GM10266 (cell line): ENCODE results near the gene LCA5.
"Not testable (repeated sequence)": the region's sequence is repeated elsewhere in the genome, so short reads cannot be mapped to it uniquely, and the experiment has no call there.

ENCODE experiments used
- DNase-seq: peaks from one replicate; pipeline ENCODE4 v3.0.0; 2012; ENCODE audit errors: extremely low spot score
- CTCF ChIP-seq: IDR thresholded peaks from 2 replicates; pipeline ENCODE4 v1.5.1; 2012; ENCODE audit warnings: mild to moderate bottlenecking, low read depth; ENCODE audit not compliant: control insufficient read depth, insufficient read depth; ENCODE audit errors: missing control alignments

Gene LCA5

GRCh38 chr6:79538106-79538971 lies 1.1 kb upstream of the LCA5 start:
- no peak for DNase-seq
- TF ChIP-seq CTCF: no peak

- TF ChIP-seq CTCF: no peak
- DNase-seq: peak; percentile 7
These were observed 661 bp downstream of the LCA5 start for GRCh38 chr6:79536585-79536953.

DNA sequence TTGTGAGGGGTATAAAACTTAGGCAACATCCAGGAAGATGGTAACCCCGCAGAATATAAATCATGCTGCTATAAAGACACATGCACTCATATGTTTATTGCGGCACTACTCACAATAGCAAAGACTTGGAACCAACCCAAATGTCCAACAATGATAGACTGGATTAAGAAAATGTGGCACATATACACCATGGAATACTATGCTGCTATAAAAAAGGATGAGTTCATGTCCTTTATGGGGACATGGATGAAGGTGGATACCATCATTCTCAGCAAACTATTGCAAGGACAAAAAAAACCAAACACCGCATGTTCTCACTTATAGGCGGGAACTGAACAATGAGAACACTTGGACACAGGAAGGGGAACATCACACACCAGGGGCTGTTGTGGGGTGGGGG lies 7.7 kb downstream of the LCA5 start:
- not testable (repeated sequence) for DNase-seq

DNA sequence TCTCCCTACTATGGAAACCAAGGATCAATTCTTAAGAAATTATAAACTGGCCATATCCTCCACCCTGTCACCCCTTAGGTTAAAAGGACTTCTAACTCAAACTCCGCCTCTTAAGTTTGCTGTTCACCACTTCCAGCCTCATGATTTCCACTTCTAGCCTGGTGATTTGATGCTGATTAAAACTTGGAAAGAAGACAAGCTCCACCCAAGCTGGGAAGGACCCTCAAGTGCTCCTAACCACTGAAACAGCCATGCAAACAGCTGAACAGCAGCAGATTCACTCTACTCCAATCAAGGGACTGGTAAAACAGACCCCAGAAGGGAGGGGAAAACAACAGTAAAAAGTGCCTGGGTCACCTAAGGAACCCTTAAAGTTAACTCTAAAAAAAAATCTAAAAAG lies 10.3 kb downstream of the LCA5 start:
- DNase-seq: no peak
- no peak for TF ChIP-seq CTCF

DNA sequence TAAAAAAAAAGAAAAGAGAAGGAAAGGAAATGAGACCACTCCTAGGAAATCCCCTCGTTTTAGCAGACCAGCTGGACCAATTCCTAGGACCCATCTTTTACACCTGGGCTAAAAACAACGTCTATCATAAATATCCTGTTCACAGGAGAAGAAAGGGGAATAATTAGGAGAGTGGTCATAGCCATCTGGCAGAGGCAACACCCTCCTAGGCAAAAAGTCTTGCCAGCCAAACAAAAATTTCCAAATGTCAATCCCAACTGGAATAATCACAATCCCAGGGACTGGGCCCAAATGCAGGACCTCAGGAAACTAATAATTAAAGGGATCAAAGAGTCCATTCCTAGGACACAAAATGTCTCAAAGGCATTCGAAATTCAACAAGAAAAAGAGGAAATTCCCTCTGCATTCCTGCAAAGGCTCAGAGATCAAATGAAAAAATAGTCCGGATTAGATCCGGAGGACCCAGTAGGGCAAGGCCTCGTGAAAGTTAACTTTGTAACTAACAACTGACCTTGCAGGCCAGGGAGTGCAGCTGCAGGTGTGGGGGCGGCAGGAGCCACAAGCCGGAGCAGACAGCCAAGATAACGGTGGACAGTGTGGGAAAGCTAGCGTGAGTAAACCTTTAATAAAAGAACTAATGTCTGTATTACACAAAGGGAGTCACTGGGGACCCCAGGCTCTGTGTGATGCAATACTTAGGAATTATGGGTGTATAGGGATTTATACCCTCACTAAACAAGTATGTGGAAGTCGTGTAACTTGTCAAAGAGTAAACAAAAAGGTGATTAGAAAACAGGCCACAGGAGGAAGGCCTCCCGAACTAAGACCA lies 11.7 kb downstream of the LCA5 start:
- no peak for TF ChIP-seq CTCF
- DNase-seq: no peak

DNA sequence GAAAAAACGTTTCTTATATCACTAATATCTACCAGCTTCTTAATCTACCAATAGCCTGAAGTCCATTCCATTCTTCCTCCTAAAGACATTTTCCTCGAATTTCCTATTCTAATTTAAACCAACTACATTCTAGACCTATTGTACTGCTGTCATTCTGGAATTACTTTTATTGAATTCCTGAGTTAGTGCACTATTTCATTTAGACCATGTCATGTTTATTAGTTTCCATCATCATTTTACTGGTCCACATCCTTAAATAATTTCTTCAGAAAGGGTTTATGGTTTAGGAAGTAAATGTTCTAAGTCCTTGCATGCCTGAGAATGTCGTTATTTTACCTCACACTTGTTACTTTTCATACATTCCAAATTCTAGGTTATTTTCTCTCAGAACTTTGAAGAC lies 13.2 kb downstream of the LCA5 start:
- DNase-seq: no peak
- TF ChIP-seq CTCF: no peak

- no peak for DNase-seq
- TF ChIP-seq CTCF: no peak
These were observed 14.6 kb downstream of the LCA5 start for GRCh38 chr6:79522609-79523008.
